Astrocyte of the cerebellum (primary cell): ENCODE results near the gene IGF1R.

Source experiments
- DNase-seq: peaks from one replicate; pipeline ENCODE4 v3.0.0-alpha.2; 2011; ENCODE audit warnings: low read depth
- H3K4me3 ChIP-seq: 2 replicates; pipeline ENCODE4 v1.5.1; 2011; ENCODE audit warnings: mild to moderate bottlenecking, low read depth, low read length, moderate library complexity
- CTCF ChIP-seq: IDR thresholded peaks from 2 replicates; pipeline ENCODE4 v1.5.1; 2012; ENCODE audit warnings: low read length, low read depth, moderate library complexity, mild to moderate bottlenecking; ENCODE audit errors: missing control alignments
- in situ Hi-C: cut with HindIII; loops from 2 replicates; pipeline ENCODE4 v1.10.0; 2017; ENCODE audit warnings: low sequenced_read_pairs

IGF1R gene

DNA sequence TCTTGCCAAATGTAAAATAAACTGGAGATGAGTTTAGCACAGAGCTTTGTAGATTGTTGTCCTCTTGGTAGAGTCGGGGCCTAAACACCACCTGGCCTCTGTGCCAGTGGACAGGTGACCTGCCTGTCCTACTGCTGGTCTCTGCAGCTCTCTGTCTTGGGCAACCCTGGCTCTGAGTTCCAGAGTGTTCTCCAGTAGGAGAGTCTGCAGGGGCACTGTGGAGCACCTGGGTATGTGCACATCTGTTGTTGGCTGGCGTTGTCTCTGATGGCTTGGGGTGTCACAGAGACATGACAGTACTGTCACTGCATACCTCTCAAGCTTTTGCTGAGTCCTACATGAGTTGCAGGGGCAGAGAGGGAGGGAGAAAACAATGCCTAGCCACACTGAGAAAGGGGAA lies 112.6 kb downstream of the IGF1R start:
- DNase-seq: no peak
- in situ Hi-C loops: no loop called here
- no peak overlapping the region for H3K4me3 ChIP-seq
- no peak for TF ChIP-seq CTCF

DNA sequence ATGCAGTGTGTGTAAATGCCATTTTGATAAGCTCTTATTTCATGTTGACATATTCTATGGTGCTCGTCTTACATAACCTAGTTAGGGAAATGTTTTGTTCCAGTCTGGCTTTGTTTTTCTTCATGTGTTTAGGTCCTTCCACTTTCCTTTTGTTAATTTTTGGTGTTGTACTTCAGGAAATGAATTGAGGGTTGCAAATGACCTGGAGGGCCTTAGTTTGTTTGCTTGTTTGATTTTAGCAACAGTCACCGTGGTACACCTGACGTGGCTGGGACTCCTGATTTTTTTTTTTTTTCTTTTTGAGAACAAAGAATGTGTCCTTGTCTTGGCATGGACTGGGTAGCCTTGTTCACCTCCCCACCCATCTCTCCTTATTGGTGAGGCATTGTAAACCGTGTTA lies 114.8 kb downstream of the IGF1R start:
- no peak for DNase-seq
- no peak for TF ChIP-seq CTCF
- in situ Hi-C loops: no loop called here
- no peak overlapping the region for H3K4me3 ChIP-seq

DNA sequence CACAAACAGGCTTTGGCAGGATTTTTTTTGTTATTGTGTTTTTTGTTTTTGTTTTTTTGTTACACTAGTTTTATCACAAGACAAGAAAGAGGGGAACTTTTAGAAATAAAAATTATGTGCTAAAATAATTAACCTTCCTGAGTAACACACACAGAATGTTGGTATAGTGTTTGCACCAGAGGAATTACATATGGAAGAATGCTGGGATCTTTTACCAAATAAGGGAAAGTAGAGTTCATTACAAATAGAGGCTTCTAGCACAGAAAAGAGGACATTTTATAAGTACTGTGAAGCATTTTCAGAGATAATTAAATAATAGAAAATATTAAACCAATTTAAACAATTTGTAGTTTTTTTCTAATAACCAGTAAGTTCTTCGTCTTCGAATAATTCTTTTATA lies 116.0 kb downstream of the IGF1R start:
- in situ Hi-C loops: no loop called here
- no peak for DNase-seq
- H3K4me3 ChIP-seq: no peak overlapping the region
- TF ChIP-seq CTCF: no peak

DNA sequence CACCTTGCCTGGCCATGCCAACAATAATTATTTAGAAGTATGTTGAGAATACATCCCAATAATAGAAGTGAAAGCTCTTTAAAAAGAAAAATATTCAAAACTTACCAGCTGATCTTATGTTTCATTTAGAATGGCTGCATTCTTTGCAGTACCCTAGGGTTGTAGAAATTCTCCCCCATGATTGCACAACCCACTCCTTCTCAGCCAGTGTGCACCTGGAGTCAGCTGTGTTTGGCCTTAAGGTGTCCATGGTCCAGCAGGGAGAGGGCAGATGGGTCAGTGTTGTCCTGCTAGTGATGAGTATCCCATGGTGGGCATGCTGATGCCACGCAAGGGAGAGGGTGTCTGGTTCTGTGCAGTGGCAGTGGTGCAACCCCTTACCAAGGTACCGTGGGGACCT lies 117.3 kb downstream of the IGF1R start:
- no peak for TF ChIP-seq CTCF
- in situ Hi-C loops: no loop called here
- no peak overlapping the region for H3K4me3 ChIP-seq
- no peak for DNase-seq

DNA sequence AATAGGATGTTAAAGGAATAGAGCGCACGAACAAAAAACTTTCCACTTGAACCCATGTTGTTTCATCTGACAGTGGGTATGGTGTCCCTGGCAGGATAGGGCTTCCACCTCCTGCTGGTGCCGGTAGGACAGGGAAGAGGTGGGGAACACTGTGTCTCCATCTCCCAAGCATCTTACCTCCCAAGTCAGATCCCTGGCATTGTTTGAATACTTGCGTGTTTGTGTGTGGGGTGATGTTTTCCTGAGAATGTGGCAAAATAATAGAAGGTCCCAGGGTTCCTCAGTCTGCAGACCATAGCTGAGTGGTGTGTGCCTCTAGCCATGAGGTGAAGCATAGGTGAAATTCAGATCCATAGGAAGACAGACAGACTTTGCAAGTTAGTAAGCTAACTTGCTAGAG lies 119.4 kb downstream of the IGF1R start:
- H3K4me3 ChIP-seq: no peak overlapping the region

GRCh38 chr15:98769867-98770266 lies 121.5 kb downstream of the IGF1R start:
- in situ Hi-C loops: loop anchor here (10.0 kb wide), 1 partner anchor 285 kb away; no protein-coding TSS in a partner anchor
- no peak for TF ChIP-seq CTCF
- DNase-seq: no peak
- no peak overlapping the region for H3K4me3 ChIP-seq

More for the DNA sequence above, 119.4 kb downstream of the IGF1R start:
- no peak for TF ChIP-seq CTCF
- in situ Hi-C loops: no loop called here
- DNase-seq: no peak

DNA sequence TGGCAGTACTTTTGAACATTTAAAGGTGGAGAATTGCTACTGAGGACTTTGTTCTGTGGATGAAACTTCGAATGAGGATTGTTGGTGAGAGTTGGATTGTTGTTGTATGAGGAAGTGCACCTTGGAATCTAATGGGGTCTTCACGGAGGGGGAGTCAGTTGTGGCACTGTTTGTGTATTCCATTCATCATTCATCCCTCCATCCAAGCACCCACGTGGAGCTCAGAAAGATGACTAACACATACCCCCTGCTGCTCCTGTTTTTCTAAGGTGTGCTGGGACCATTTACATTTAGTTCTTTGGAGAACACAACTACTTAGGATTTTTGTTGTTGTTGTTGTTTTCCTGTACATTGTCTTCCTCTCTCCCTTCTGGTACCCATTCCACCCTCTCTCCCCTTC lies 122.6 kb downstream of the IGF1R start:
- no peak overlapping the region for H3K4me3 ChIP-seq
- no peak for TF ChIP-seq CTCF
- in situ Hi-C loops: loop anchor here (10.0 kb wide), 1 partner anchor 284 kb away; no protein-coding TSS in a partner anchor
- DNase-seq: no peak
